H9 (cell line): ENCODE data around the gene PABPN1. TPM values are rescaled to one million over a fixed set of nuclear protein-coding genes. Genes with fewer than 3 reads are reported as not detected.

Source experiments
- DNase-seq: peaks from one replicate; pipeline ENCODE4 v3.0.0-alpha.2; 2017
- H2AFZ ChIP-seq: one replicate; pipeline ENCODE4 v1.6.1; 2013; ENCODE audit warnings: mild to moderate bottlenecking, low read length, control low read depth, moderate library complexity
- H2AK5ac ChIP-seq: 2 replicates; pipeline ENCODE4 v1.6.1; 2013; ENCODE audit warnings: low read length, control low read depth, mixed read lengths; ENCODE audit not compliant: insufficient read length
- H2BK120ac ChIP-seq: one replicate; pipeline ENCODE4 v1.6.1; 2013; ENCODE audit warnings: low read depth, mild to moderate bottlenecking, low read length, control low read depth, inconsistent platforms; ENCODE audit not compliant: poor library complexity, severe bottlenecking
- H2BK12ac ChIP-seq: 2 replicates; pipeline ENCODE4 v1.6.1; 2013; ENCODE audit warnings: low read length, control low read depth, mixed read lengths, low read depth; ENCODE audit not compliant: insufficient read length
- H2BK15ac ChIP-seq: 2 replicates; pipeline ENCODE4 v1.6.1; 2013; ENCODE audit warnings: low read depth, low read length, control low read depth
- H2BK20ac ChIP-seq: one replicate; pipeline ENCODE4 v1.6.1; 2013; ENCODE audit warnings: low read depth, mild to moderate bottlenecking, low read length, control low read depth, inconsistent platforms; ENCODE audit not compliant: poor library complexity, severe bottlenecking
- H2BK5ac ChIP-seq: 2 replicates; pipeline ENCODE4 v1.6.1; 2013; ENCODE audit warnings: low read length, control low read depth, mixed read lengths; ENCODE audit not compliant: insufficient read length
- H3K14ac ChIP-seq: 2 replicates; pipeline ENCODE4 v1.6.1; 2013; ENCODE audit warnings: low read length, control low read depth; ENCODE audit not compliant: insufficient read depth
- H3K18ac ChIP-seq: 2 replicates; pipeline ENCODE4 v1.6.1; 2013; ENCODE audit warnings: low read depth, mild to moderate bottlenecking, mixed read lengths, low read length, control low read depth; ENCODE audit not compliant: insufficient read length
- H3K23ac ChIP-seq: 2 replicates; pipeline ENCODE4 v1.6.1; 2013; ENCODE audit warnings: low read length, control low read depth, mixed read lengths, low read depth; ENCODE audit not compliant: insufficient read length
- H3K23me2 ChIP-seq: 2 replicates; pipeline ENCODE4 v1.6.1; 2013; ENCODE audit warnings: low read depth, mild to moderate bottlenecking, mixed read lengths, low read length, control low read depth; ENCODE audit not compliant: insufficient read length, poor library complexity, severe bottlenecking
- H3K27ac ChIP-seq: 2 replicates; pipeline ENCODE4 v1.5.1; 2013; ENCODE audit warnings: low read length, control low read depth, mixed read lengths, low read depth; ENCODE audit not compliant: insufficient read length
- H3K27me3 ChIP-seq: 2 replicates; pipeline ENCODE4 v1.6.1; 2013; ENCODE audit warnings: low read length, control low read depth, inconsistent platforms; ENCODE audit not compliant: insufficient read depth
- H3K4ac ChIP-seq: 2 replicates; pipeline ENCODE4 v1.6.1; 2013; ENCODE audit warnings: low read depth, mild to moderate bottlenecking, control low read depth, inconsistent platforms, low read length, moderate library complexity
- H3K4me1 ChIP-seq: 2 replicates; pipeline ENCODE4 v1.6.1; 2013; ENCODE audit warnings: low read length, control low read depth, inconsistent platforms; ENCODE audit not compliant: insufficient read depth
- H3K4me2 ChIP-seq: 2 replicates; pipeline ENCODE4 v1.6.1; 2013; ENCODE audit warnings: low read length, control low read depth, mixed read lengths; ENCODE audit not compliant: insufficient read length, insufficient read depth
- H3K56ac ChIP-seq: 2 replicates; pipeline ENCODE4 v1.6.1; 2013; ENCODE audit warnings: low read depth, mild to moderate bottlenecking, mixed read lengths, low read length, control low read depth; ENCODE audit not compliant: insufficient read length
- H3K79me1 ChIP-seq: 2 replicates; pipeline ENCODE4 v1.6.1; 2013; ENCODE audit warnings: low read depth, mild to moderate bottlenecking, moderate library complexity, low read length, control low read depth, inconsistent platforms; ENCODE audit not compliant: insufficient read depth, poor library complexity, severe bottlenecking
- H3K79me2 ChIP-seq: 2 replicates; pipeline ENCODE4 v1.6.1; 2013; ENCODE audit warnings: low read length, control low read depth, inconsistent platforms; ENCODE audit not compliant: insufficient read depth
- H3K9ac ChIP-seq: 2 replicates; pipeline ENCODE4 v1.6.1; 2013; ENCODE audit warnings: low read length, control low read depth, mixed read lengths; ENCODE audit not compliant: insufficient read length; ENCODE audit errors: extremely low read depth
- H3K9me3 ChIP-seq: one replicate; pipeline ENCODE4 v1.6.1; 2013; ENCODE audit warnings: low read depth, low read length, inconsistent platforms; ENCODE audit not compliant: control insufficient read depth
- H3T11ph ChIP-seq: one replicate; pipeline ENCODE4 v1.6.1; 2013; ENCODE audit warnings: mild to moderate bottlenecking, low read length, control low read depth, inconsistent platforms
- H4K20me1 ChIP-seq: one replicate; pipeline ENCODE4 v1.6.1; 2013; ENCODE audit not compliant: control insufficient read depth, insufficient read length, insufficient read depth
- H4K5ac ChIP-seq: 2 replicates; pipeline ENCODE4 v1.6.1; 2013; ENCODE audit warnings: low read depth, mild to moderate bottlenecking, mixed read lengths, low read length, control low read depth; ENCODE audit not compliant: insufficient read length
- H4K8ac ChIP-seq: replicated peaks from 2 replicates; pipeline ENCODE4 v1.6.1; 2013; ENCODE audit warnings: low read length, control low read depth, mixed read lengths, low read depth; ENCODE audit not compliant: insufficient read length
- H4K91ac ChIP-seq: 2 replicates; pipeline ENCODE4 v1.6.1; 2013; ENCODE audit warnings: low read depth, mild to moderate bottlenecking, moderate library complexity, mixed read lengths, low read length, control low read depth; ENCODE audit not compliant: insufficient read length
- H3K27ac Mint-ChIP-seq, 3 experiments: 2 replicates in 2 of 3; 3 replicates in 1 of 3; pipeline ENCODE4 v1.8.0; 2020 to 2021; ENCODE audit warnings: mixed read lengths in 3 of 3, mild to moderate bottlenecking in 1 of 3, moderate library complexity in 1 of 3
- H3K27me3 Mint-ChIP-seq: 2 replicates; pipeline ENCODE4 v1.8.0; 2021; ENCODE audit warnings: low read depth, mild to moderate bottlenecking, moderate library complexity, mixed read lengths
- H3K36me3 Mint-ChIP-seq, 3 experiments: 2 replicates in 2 of 3; 3 replicates in 1 of 3; pipeline ENCODE4 v1.8.0; 2020 to 2021; ENCODE audit warnings: low read depth in 3 of 3, mixed read lengths in 3 of 3; ENCODE audit not compliant: insufficient read depth in 1 of 3
- H3K4me1 Mint-ChIP-seq, 2 experiments: 2 replicates each; pipeline ENCODE4 v1.8.0; 2020; ENCODE audit warnings: mixed read lengths in 2 of 2
- H3K4me3 Mint-ChIP-seq, 2 experiments: 2 replicates in 1 of 2; 3 replicates in 1 of 2; pipeline ENCODE4 v1.8.0; 2020 to 2021; ENCODE audit warnings: mild to moderate bottlenecking in 2 of 2, mixed read lengths in 2 of 2, moderate library complexity in 1 of 2
- H3K9me3 Mint-ChIP-seq, 2 experiments: 2 replicates in 1 of 2; 3 replicates in 1 of 2; pipeline ENCODE4 v1.8.0; 2020; ENCODE audit warnings: mild to moderate bottlenecking in 2 of 2, mixed read lengths in 2 of 2, moderate library complexity in 1 of 2
- WGBS: extraction: QIAGEN DNeasy Blood & Tissue Kit; methylation state at CpG from one replicate; pipeline ENCODE4 v1.1.7; 2013; ENCODE audit warnings: missing lambda C conversion rate, low lambda C conversion rate, mixed read lengths; ENCODE audit not compliant: insufficient read length; ENCODE audit errors: extremely low coverage; 5-methylcytosine and 5-hydroxymethylcytosine counted together
- total RNA-seq: library from RNA; stranded (reverse); gene quantifications from 2 replicates; pipeline ENCODE4 v1.2.1, GENCODE V29; 2021
- TF ChIP-seq, protein P1 (sequence below): fragments of 200-600 bp; sonication (generic); conservative IDR thresholded peaks from 3 replicates; pipeline ENCODE4 v1.8.0; 2021; ENCODE audit warnings: antibody characterized with exemption, mild to moderate bottlenecking

Gene PABPN1
- total RNA-seq, 1 experiment from 2014 or later = 333 TPM

- no peak overlapping the region for H3K18ac ChIP-seq
- H3K9me3 Mint-ChIP-seq = no peaks in the 10 kb centered on the region; a peak in 2 of 5 replicates
- H2AK5ac ChIP-seq = no peak overlapping the region
- H3K14ac ChIP-seq = no peak overlapping the region
- H2AFZ ChIP-seq = no peak overlapping the region
- H3K27me3 ChIP-seq = no peaks in the 10 kb centered on the region; the same call in 1 of the 2 replicates
- no peaks in the 10 kb centered on the region for H3K79me1 ChIP-seq
- no peak overlapping the region for H2BK12ac ChIP-seq
- no peak overlapping the region for H3K9ac ChIP-seq
- H3K27ac ChIP-seq = no peak overlapping the region
- TF ChIP-seq, protein P1, sequence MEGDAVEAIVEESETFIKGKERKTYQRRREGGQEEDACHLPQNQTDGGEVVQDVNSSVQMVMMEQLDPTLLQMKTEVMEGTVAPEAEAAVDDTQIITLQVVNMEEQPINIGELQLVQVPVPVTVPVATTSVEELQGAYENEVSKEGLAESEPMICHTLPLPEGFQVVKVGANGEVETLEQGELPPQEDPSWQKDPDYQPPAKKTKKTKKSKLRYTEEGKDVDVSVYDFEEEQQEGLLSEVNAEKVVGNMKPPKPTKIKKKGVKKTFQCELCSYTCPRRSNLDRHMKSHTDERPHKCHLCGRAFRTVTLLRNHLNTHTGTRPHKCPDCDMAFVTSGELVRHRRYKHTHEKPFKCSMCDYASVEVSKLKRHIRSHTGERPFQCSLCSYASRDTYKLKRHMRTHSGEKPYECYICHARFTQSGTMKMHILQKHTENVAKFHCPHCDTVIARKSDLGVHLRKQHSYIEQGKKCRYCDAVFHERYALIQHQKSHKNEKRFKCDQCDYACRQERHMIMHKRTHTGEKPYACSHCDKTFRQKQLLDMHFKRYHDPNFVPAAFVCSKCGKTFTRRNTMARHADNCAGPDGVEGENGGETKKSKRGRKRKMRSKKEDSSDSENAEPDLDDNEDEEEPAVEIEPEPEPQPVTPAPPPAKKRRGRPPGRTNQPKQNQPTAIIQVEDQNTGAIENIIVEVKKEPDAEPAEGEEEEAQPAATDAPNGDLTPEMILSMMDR = no peak
- H3K79me2 ChIP-seq = no peaks in the 10 kb centered on the region
- no peak overlapping the region for H3K4ac ChIP-seq
- no peak overlapping the region for H2BK20ac ChIP-seq
- H3K4me3 Mint-ChIP-seq = no peak overlapping the region
- H2BK5ac ChIP-seq = no peak overlapping the region
- H3K4me1 ChIP-seq = 0 out of 2 replicates have a peak, but pooled peaks cover 2% of the 10 kb centered on the region
- H3K4me1 Mint-ChIP-seq = peaks cover 12 to 14% of the 10 kb centered on the region in 2 experiments
- peaks cover 5% of the 10 kb centered on the region for H3K23me2 ChIP-seq
- no peak overlapping the region for H3K23ac ChIP-seq
- H2BK120ac ChIP-seq = no peak overlapping the region
- H2BK15ac ChIP-seq = no peak overlapping the region
- H4K91ac ChIP-seq = no peak overlapping the region
- H4K8ac ChIP-seq = no peak overlapping the region
- no peak overlapping the region for H3K4me2 ChIP-seq
- H3K27ac Mint-ChIP-seq = no peak overlapping the region
- H3K9me3 ChIP-seq = no peaks in the 10 kb centered on the region
- no CpG with 5 or more reads among the region's 6 CpGs for WGBS
- H3K36me3 Mint-ChIP-seq = peaks cover 19 to 38% (median 31%) of the 10 kb centered on the region in 3 experiments
- no peaks in the 10 kb centered on the region for H4K20me1 ChIP-seq
- no peak overlapping the region for H3T11ph ChIP-seq
- DNase-seq = no peak
- peaks cover 39% of the 10 kb centered on the region for H3K27me3 Mint-ChIP-seq
- H4K5ac ChIP-seq = no peak overlapping the region
- H3K56ac ChIP-seq = no peak overlapping the region
Observed at GRCh38 chr14:23354990-23355389, 33.7 kb downstream of the PABPN1 start.
